GM08714 (cell line): ENCODE measurements around the gene TBR1.

ENCODE experiments used
- H3K4me3 ChIP-seq: fragments of 200-500 bp; sonication (Bioruptor generic); 2 replicates; pipeline ENCODE4 v1.5.1; 2014; ENCODE audit warnings: mild to moderate bottlenecking, low read length, inconsistent platforms
- ZNF274 ChIP-seq: IDR thresholded peaks from 2 replicates; pipeline ENCODE4 v1.6.1; 2012; ENCODE audit warnings: mild to moderate bottlenecking, low read depth, low read length

Gene TBR1

DNA sequence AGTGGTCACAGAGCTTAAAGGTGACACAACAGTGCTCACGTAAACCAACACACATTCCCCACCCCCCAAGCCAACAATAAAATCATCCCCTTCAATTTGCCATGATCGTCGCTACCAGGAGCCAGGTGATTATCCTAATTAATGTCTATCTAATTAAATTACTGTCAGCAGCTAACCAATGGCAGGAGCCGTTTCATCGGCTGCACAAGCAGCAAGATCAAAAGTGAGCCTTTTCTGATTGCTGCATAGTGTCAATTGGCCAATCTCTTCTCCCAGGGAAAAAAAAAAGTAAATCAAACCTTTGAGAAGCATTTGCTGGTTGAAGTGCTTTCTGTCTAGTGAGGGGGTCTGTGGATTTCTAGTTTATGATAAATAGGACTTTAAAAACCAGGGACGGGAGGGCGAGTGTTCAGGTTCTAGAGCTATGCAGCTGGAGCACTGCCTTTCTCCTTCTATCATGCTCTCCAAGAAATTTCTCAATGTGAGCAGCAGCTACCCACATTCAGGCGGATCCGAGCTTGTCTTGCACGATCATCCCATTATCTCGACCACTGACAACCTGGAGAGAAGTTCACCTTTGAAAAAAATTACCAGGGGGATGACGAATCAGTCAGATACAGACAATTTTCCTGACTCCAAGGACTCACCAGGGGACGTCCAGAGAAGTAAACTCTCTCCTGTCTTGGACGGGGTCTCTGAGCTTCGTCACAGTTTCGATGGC is at the start of gene TBR1:
Gene TBR1 (plus strand): TSS at position 311 of the 721 bp plus-strand sequence. CDS start 114 bp downstream, at position 425.
- TF ChIP-seq ZNF274 = no peak

GRCh38 chr2:161367675-161368074 is 48.4 kb upstream of the TBR1 start:
- H3K4me3 ChIP-seq = no peak overlapping the region
- TF ChIP-seq ZNF274 = no peak

More for the DNA sequence above, at the start of gene TBR1:
- H3K4me3 ChIP-seq = peak within 1 kb of the TSS; percentile 38; the same call in 1 of the 2 replicates

DNA sequence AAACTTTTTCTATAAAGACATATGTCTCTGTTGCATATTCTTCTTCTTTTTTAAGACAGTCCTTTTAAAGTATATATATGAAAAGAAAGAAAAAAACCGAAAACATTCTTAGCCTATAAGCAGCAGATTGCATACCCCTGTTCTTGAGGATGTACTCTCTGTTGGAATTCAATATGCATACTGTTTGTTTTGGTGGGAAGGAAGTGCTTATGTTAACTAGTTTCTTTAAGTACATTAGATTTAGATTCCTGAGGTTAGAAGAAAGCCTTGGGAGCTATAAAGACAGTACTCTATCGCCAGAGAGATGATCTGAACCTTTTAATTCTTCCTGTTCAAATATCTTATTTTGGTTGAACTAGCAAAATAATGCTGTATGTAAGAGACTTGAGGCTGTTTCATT is 46.8 kb upstream of the TBR1 start:
- H3K4me3 ChIP-seq = no peak overlapping the region
- no peak for TF ChIP-seq ZNF274

GRCh38 chr2:161370981-161371380 is 45.1 kb upstream of the TBR1 start:
- TF ChIP-seq ZNF274 = no peak
- no peak overlapping the region for H3K4me3 ChIP-seq

- TF ChIP-seq ZNF274 = no peak
- no peak overlapping the region for H3K4me3 ChIP-seq
Observed at GRCh38 chr2:161371869-161372268, 44.2 kb upstream of the TBR1 start.

- no peak overlapping the region for H3K4me3 ChIP-seq
- no peak for TF ChIP-seq ZNF274
Observed at GRCh38 chr2:161373942-161374341, 42.2 kb upstream of the TBR1 start.

GRCh38 chr2:161374446-161374845 is 41.7 kb upstream of the TBR1 start:
- no peak overlapping the region for H3K4me3 ChIP-seq
- TF ChIP-seq ZNF274 = no peak

DNA sequence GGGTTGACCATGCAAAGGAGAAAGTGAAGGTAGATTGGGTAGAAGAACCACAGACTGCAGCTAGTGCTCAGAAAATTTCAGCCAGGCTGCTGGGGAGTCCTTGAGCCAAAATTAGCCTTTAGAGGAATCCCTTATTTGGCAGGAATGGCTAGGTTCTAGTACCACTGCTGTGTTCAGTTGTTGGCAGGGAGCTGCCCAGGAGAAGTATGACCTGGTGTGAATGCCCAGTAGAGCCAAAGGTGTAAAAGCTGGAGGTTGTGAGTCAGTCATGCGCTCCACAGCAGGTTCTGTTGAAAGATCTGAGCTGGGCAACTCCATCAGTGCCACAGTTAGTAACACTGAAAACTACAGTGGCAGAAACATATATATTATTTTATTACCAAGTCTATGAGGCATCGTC is 36.4 kb upstream of the TBR1 start:
- TF ChIP-seq ZNF274 = no peak

GRCh38 chr2:161381546-161381945 is 34.6 kb upstream of the TBR1 start:
- no peak overlapping the region for H3K4me3 ChIP-seq
- TF ChIP-seq ZNF274 = no peak

More for the DNA sequence above, 36.4 kb upstream of the TBR1 start:
- no peak overlapping the region for H3K4me3 ChIP-seq

DNA sequence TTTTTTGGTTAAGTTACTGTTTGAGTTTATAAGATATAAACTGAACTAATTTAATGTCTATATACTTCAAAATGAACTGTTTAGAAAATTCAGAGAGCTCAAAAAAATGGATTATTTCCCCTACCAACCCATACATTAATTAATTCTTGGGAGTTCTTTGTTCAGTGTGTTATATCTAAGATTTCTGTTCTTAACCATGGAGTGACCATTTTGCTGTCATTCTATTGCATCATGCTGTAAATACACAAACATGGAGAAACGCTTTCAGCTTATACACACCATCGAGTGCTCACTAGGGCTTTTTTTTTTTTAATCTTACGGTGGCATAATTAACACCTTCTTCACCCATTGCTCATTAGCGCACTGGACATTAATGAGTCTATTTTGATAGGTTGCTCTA is 33.4 kb upstream of the TBR1 start:
- no peak for TF ChIP-seq ZNF274

GRCh38 chr2:161384864-161385263 is 31.2 kb upstream of the TBR1 start:
- H3K4me3 ChIP-seq = no peak overlapping the region
- no peak for TF ChIP-seq ZNF274

More for the DNA sequence above, 33.4 kb upstream of the TBR1 start:
- no peak overlapping the region for H3K4me3 ChIP-seq

DNA sequence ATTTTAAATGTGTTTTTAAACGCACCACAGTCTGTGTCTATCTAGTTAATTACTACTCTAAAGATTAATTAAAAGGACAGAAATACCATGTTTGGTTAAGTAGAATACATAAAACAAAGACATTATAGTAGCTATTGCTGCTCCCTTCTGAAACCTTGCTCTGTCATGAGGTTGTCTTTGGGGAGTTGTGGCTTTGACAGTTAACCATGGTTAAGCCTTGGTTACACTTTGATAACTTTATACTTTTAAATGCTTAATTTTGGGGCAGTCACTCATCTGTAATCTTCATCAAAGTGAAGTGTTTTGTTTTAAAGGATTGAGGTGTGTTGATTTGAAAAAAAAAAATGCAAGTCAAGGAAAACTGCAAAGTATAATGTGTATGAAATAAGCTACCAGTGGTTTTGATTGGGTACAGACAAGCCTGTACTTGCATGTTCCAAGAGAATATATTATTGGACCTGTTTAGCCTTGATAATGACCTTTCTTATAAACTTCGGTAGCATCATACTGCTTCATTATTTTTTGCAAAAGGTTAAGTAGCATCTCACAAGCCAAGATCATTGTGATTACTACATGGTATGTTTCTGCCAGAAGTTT is 29.8 kb upstream of the TBR1 start:
- no peak overlapping the region for H3K4me3 ChIP-seq
- TF ChIP-seq ZNF274 = no peak

DNA sequence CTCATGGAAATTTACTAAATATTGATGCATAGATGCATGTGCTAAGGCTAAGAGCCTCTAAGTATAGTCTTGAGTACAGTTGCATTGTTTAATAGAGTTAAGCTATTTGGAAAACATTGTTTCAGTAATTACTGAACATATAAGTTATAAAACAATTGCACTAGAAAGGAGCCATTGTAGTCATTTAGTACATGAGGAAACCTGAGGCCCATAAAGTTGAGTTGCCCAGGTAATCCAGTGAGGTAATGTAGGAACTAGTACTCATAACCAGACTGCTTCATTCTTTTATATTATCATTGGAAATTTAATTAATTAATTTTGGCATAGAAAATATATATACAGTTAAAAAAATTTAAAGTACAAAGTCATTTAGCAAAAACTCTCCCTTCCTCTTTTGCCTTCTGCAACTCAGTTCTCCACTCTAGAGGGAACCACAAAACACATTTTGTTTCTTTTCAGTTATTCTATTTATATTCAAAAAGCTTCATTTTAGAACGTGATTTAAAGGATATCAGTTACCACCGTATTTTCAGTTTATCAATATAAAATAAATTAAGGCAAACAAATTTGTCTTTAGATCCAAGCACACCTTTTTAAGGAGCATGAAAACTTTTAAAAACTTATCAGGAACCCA is 27.8 kb upstream of the TBR1 start:
- TF ChIP-seq ZNF274 = no peak
- no peak overlapping the region for H3K4me3 ChIP-seq

DNA sequence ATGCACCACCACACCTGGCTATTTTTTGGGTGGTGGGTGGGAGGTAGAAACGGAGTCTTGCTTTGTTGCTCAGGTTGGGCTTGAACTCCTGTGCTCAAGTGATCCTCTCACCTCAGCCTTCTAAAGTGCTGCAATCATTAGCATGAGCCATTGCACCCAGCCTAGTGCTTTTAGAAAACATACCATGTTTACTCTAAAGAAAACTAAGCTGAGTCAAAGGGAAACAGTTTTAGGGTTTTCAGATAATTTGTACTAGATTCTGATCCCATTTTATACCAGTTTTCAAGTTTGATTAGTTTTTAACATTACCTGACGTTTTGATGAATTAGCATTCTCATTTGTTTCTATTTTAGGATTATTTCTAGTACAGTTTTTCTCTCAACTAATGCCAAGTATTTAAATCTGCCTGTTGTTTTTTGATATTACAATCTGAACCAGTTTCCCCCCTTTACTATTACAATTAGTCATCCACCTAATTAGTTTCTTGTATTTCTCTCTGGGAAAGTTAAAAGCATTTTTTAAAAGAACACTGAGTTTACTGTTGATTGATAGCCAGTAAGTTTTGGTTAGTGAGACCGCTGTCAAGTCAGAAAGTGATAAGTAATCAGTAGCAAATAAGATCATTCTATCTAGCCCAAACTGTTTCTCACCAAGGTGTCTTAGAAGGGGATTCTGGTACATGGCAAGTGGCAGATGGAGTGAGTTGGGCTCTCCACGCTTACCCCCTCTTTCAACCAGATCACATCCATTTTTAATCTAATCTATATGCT is 24.2 kb upstream of the TBR1 start:
- TF ChIP-seq ZNF274 = no peak
- H3K4me3 ChIP-seq = no peak overlapping the region

GRCh38 chr2:161400076-161400475 is 16.0 kb upstream of the TBR1 start:
- no peak for TF ChIP-seq ZNF274

More at GRCh38 chr2:161400076-161400475, 16.0 kb upstream of the TBR1 start:
- no peak overlapping the region for H3K4me3 ChIP-seq
